NOMO-1 treated with DMSO at 0.1 percent for 48 hours (cell line): ENCODE results near the gene PEAK1.

Source experiments
- DNase-seq: peaks from one replicate; lab custom pipeline; 2025; ENCODE audit not compliant: unreplicated experiment; lab: John Stamatoyannopoulos, UW

The PEAK1 gene

DNA sequence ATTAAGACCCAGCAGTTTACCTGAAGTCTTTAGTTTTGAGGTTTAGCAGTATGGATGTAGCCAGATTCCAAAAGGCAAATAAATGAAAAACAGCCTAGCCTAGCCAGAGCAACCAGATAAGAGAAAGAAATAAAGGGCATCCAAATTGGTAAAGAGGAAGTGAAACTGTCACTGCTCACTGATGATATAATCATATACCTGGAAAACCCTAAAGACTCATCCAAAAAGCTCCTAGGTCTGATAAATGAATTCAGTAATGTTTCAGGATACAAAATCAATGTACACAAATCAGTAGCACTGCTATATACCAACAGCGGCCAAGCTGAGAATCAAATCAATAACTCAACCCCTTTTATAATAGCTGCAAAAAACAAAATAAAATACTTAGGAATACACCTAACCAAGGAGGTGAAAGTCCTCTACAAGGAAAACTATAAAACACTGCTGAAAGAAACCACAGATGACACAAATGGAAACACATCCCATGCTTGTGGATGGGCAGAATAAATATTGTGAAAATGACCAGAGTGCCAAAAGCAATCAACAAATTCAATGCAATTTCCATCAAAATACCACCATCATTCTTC, 13.6 kb downstream of the PEAK1 start:
- peak; percentile 25 for DNase-seq

DNA sequence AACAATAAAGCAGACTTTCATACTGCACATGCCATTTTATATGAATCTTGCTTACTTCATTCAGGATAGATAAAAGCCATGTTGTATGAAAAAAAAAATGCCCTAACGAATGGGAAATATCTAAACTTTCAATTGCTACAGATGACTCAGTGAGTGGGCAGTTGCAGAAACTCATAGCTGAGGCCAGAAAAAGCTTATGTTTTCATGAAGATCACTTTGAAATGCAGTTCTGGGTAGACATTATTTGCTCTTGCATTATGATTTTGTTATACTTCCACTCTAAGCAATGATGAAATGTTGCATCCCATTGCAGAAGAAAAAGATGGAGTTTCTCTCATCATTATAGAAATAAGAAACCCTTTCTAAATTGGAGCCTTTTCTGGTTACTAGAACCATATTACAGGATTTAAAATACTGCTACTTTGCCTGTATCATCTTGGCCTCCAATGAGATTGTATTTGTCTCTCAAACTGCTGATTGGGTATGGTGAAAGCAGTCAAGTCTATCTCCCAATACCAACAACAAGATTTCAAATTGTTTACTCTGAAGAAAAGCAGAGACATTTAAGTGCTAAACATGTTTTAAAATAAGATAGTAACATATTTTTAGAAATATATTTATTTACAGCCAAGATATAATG, 17.0 kb downstream of the PEAK1 start:
- DNase-seq, result no peak

DNA sequence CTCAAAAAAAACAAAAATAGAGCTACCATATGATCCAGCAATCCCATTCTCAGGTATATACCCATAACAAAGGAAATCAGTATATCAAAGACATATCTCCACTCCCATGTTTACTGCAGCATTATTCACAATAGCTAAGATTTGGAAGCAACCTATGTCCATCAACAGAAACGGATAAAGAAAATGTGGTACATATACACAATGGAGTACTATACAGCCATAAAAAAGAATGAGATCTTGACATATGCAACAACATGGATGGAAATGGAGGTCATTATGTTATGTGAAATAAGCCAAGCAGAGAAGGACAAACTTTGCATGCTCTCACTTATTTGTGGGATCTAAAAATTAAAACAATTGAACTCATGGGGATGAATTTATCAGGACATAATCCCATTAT, 19.6 kb downstream of the PEAK1 start:
- no peak for DNase-seq

DNA sequence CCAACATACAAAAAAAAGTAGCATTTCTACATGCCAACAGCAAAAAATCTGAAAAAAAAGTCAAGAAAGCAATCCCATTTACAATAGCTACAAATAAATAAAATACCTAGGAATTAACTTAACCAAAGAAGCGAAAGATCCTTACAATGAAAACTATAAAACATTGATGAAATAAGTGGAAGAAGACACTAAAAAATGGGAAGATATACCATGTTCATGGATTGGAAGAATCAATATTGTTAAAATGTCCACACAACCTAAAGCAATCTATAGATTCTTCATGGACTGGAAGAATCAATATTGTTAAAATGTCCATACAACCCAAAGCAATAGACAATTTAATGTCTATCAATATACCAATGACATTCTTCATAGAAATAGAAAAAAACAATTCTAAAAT, 21.0 kb downstream of the PEAK1 start:
- DNase-seq, result no peak

DNA sequence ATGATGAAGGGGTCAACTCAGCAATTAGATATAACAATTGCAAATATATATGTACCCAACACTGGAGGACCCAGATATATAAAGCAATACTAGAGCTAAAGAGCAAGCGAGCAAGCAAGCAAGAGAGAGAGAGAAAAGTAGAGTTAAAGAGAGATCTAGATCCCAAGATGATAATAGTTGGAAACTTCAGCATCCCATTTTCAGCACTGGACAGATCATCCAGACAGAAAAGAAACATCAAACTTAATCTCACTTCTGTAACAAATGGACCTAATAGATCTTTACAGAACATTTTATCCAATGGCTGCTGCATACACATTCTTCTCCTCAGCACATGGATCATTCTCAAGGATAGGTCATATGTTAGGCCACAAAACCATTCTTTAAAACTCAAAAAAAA, 23.2 kb downstream of the PEAK1 start:
- no peak for DNase-seq

DNA sequence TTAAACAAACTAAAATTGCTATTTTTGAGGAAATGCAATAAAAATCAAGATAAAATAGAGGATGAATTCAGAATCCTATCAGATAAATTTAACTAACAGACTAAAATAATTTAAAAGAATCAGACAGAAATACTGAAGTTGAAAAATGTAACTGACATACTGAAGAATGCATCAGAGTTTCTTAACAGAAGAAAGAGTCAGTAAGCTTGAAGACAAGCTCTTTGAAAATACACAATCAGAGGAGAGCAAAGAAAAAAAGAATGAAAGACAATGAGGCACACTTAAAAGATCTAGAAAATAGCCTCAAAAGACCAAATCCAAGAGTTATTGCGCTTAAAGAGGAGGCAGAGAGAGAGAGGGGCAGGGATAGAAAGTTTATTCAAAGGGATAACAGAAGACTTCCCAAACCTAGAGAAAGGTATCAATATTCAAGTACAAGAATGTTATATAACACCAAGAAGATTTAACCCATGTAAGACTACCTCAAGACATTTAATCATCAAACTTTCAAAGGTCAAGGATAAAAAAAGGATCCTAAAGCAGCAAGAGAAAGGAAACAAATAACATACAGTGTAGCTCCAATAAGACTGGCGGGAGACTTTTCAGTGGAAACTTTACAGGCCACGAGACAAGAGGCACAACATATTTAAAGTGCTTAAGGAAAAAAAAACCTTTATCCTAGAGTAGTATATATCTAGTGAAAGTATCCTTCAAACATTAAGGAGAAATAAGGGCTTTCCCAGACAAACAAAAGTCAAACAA, 24.7 kb downstream of the PEAK1 start:
- DNase-seq, result no peak

DNA sequence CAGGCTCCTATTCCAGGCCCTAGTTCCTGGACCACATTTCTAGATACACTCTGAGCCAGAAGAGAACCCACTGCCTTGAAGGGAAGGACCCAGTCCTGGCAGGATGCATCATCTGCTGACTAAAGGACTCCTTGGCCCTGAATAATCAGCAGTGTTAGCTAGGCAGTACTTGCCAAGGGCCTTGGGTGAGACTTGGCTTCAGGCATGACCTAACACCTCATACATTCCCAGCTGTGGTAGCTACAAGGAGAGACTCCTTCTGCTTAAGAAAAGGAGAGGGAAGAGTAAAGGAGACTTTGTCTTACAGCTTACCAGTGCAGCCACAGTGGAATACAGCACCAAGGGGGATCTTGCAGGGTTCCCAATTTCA, 26.4 kb downstream of the PEAK1 start:
- DNase-seq, result no peak

DNA sequence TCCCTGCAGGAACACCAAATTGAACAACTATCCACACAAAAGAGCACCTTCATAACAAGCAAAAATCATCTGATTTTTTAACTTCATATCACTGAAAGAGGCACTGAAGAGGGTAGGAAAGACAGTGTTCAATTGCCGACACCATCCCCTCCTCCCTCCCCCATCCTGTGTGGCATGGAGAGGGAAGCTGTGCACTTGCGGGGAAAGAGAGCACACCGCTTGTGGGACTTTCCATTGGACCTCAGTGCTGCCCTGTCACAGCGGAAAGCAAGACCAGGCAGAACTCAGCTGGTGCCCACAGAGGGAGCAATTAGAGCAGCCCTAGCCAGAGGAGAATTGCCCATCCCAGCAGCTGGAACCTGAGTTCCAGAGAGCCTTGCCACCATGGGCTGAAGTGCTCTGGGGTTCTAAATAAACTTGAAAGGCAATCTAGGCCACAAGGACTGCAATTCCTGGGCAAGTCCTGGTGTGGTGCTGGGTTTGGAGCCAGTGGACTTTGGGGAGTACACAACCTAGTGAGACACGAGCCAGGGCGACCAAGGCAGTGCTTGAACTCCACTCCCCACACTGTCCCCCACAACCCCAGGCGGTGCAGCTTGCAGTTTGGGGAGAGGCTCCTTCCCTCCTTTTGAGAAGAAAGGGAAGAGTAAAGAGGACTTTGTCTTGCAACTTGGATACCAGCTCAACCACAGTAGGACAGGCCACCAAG, 27.0 kb downstream of the PEAK1 start:
- no peak for DNase-seq

DNA sequence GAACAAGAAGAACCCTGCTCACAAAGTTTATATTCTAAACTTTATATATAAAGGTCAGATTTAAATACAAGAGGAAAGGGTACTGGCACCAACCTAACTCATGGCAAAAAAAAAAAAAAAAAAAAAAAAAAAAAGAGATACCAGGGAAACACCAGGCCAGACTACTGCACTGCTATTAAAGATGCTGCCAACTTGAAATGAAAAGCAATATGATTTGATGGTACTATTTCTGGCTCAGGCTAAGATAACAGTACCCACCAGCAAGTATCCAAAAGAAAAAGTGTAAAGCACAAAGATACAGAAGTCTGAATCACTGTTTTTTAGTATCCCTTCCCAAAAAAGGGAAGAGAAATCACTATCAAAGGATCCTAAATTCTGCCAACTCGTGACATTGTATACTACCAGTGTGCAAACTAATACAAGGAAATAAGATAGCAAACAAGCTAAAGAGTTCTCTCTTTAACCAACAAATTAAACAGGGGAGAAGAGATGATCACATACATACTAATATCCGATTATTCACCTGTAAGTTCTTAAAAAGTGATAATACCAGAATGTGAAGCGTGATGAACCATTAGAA, 28.4 kb downstream of the PEAK1 start:
- DNase-seq, result no peak

DNA sequence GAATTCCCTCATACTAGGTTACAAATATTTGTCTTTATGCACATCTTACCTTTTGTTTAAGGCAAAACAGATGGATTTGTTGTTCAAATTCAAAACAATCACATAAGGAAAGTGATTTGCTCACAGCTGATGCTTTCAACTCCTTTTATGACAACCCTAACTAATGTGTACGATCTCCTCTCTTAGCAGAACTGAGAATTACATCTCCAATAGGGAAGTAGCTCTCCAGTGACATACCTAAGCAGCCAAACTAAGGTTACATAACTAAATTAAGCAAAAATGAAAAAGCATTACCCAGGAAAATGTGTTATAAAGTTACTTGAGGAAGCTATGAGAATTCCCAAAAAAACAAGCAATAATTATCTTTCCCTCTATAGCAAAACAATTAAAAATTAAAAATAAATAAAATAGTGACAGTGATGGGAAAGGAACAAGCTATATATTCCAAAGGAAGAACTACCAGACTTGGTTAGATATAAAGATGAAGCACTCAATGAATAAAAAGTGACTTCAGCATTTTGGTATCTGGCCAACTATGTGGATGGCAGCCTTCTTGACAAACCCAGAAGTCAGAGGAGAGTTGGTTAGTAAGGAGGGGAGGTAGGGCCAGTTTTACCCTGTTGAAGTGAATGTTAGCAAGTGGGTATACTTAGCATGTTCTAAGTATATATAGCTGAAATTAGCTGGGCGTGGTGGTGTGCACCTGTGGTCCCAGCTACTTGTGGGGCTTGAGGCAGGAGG, 32.4 kb downstream of the PEAK1 start:
- DNase-seq, result peak; percentile 70

DNA sequence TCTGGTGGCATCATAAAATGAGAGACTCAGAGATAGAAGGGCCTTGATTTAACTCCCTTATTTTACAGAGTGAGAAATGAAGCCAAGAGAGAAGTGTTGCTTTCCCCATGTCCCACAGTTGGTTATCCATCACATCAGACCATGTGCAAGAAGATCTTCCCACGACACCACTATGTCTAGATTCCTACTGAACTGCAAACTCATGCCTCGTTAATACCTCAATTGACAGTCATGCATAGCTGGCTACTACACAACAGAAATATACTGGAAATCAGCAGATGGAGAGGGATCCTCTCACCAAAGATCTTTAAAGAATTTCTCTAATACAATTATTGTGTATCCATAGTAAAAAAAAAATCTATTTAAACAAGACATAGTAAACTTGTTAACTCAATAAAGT, 33.3 kb downstream of the PEAK1 start:
- DNase-seq, result no peak

DNA sequence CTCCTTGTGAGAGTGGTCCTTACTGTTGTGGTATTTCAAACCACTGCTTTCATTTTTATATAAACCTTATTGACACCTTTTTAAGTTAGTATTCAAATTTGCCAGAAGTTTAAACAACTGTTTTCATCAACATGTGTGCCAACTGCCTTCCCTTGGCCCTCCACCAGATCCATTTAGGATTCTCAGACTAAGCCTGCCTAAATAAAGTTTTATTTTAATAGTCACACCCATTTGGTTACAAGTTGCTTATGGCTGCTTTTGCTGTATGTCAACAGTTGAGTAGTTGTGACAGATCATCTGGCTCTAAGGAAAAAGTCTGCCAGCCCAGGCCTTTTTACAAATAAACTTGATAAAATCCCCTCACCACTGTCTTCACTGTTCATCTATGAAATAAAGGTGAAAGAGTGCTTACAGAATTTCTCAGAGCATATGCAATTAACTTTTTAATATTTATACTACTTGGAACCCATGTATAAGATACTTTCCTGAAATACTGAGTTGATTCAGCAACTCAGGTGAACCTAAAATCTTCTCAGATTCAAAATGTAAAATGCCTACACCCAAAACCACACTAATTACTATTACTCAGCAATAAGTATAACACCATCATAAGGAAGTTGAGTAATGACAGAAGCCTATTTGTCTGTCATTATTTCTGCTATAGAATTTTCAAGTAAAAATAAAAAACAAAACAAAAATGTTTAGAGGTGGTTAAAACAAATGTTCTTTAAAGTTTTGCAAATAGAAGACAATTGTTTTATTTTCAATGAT, 35.1 kb downstream of the PEAK1 start:
- peak; percentile 64 for DNase-seq

DNA sequence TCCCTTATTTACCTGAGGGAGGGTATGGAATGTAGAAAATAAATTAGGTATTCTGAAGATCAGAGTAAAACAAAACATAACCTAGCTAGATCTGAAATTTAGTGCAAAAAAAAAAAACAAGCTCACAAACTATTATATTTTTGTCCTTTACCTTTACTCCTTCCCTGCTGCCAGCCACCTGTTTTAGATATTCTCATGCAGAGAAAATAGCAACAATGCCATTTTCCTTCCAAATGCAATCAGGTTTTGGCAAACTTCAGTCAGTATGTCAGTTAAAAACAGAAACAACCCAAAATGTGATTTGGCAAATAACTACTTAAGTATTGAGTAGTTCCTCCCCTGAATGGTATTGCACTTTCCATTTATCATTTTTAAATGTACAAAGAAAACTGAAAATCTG, 35.8 kb downstream of the PEAK1 start:
- DNase-seq, result no peak

DNA sequence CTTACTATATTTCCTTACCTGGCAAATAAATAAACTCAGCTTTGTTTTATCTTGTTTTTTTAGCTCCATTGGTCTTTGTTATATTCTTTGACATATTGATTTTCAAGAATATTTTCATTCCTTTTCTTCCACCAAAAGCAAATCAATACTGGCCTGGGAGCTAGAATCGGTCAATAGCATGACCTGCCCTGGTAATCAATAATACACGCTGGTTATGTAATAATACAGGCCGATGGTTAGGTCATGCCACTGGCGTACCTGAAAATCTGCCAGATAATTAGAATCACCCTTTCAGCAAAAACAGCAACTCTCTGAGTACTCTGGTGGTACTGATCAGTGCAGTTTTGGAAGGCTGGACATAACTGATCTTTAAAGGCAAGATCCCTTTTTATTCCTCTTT, 39.9 kb downstream of the PEAK1 start:
- no peak for DNase-seq

DNA sequence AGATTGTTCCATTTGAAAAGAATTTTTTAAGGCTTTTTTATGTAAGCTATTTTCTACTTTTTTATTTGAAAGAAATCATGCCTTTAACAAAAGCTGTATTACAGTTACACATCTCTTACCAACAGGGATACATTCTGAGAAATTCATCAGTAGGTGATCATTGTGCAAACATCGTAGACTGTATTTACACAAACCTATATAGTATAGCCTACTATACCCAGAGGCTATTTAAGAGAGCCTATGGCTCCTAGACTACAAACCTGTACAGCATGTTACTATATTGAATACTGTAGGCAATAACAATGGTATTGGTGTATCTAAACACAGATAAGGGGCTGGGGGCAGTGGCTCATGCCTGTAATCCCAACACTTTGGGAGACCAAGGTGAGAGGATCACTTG, 43.1 kb downstream of the PEAK1 start:
- DNase-seq, result no peak

DNA sequence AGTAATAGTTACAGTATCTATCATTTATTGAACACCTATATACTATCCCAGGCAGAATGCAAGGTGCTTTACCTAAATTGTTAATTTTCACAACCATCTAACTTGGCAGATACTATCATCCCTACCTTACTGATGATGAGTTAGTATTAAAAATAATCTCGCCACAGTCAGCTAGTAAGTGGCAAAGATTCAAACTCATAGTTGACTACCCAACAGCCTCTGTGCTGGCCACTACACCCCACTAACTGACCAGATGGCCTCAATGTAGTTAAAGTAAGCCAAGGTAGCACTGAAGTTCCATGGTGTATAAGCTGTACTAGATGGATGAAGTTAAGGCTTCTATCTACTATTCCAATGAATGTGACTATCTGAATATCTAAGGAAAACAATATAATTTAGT, 44.8 kb downstream of the PEAK1 start:
- DNase-seq, result no peak

DNA sequence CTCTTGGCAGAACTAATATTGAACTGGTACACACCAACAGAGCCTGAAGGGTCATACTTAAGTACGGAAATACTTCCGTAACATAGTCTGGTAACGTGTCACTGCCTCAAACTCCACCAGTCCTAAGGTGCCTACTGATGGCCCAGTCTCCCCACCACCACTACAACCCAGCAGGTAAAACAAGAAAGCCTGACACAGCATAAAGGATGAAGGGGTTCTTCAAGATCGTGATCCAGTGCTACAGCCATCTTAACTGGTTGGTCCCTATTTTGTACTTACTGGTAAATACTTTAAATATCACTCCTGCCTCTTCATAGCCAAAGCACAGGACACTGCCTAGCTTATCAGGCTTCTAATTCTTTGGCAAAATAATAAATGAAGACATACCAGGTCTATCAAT, 46.5 kb downstream of the PEAK1 start:
- no peak for DNase-seq

DNA sequence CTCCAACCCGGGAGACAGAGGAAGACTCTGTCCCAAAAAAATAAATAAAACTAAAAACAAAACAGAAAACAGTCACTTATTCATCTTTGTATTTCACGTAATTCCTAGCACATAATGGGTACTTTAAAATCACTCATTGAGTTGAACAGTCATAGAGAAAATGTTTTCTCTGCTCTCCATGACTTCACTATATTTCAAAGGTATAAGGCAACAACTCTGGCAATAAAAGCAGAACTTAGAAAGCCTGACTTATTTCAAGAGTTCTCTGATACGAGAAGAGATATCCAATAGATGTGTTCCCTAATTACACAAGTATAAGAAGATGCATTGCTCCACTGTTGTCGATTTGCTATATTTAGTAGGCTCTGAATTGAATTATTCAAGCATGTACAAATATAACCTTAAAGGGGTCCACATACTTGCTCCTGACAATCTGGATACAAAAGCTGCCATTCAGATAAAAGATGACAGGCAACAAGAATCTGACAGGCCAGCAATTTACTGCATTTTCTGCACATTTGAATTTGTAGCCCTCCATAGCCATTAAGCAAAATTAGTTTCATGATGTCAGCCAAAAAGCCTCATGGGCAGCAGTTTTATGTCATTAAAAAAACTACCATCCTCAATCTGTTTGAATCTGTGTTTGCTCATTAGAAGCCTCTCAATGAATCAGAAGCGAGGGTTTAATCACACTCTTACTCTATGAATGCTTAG, 47.9 kb downstream of the PEAK1 start:
- DNase-seq, result no peak

DNA sequence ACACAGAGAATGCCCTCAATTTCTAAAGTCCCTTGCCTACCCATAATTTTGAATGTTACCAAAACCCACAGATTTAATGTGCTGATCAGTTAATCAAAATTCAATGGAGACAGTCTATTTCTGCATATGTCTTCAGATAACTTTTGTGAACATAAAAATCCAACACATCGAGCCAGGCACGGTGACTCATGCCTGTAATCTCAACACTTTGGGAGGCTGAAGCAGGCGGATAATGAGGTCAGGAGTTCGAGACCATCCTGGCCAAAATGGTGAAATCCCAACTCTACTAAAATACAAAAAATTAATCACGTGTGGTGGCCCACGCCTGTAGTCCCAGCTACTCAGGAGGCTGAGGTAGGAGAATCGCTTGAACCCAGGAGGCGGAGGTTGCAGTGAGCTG, 49.3 kb downstream of the PEAK1 start:
- DNase-seq, result no peak

DNA sequence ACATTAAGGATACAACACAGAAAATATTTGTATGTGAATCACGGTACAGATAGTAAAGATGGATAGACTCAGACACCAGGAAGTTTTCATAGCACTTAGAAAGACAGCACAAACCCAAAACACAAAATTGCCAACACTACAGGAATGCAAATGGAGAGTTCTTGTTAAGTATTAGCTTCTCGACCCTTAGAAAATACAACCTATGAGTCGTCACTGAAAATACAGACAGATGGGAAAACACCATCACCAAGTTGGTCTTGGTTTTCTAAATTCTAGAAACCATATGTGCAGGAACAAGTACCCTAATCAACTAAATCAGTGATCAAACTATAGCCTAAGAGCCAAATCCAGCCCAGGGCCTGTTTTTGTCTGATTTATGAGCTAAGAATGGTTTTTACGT, 50.7 kb downstream of the PEAK1 start:
- DNase-seq, result no peak
